Measurements from ENCODE around the gene HSCB. TPM values are rescaled to one million over a fixed set of nuclear protein-coding genes. Genes with fewer than 3 reads are reported as not detected.
A peak's percentile ranks its signal among the peaks of the same experiment; 100 is the strongest.

Gene HSCB
- total and polyA plus RNA-seq, 4 donors = 12.2 to 22.1 (median 15.1) TPM

DNA sequence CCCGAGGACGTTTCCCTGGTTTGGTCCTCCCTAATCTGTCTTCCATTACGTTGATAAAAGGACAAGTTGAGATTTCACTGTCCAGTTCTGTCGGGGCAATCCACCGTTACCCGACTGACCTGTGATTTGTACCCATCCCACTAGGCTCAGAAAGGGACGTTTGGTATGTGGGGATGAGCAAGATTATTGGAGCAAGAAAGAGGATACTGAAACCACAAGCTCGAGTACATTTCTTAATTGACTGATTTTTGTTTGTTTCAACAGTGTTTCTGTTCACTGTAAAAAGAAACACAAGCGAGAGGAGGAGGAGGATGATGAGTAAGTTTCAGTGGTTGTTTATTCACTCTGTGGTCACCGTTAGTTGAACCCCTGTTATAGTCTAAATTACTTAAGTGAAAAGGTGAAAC, 31.6 kb downstream of the HSCB start:
- Histone ChIP-seq H3K27me3 (ENCODE audit: control insufficient read depth in 4 of 4, insufficient read depth in 4 of 4, low read length in 3 of 4) (no peaks in the 10 kb centered on the region), H3K27ac (ENCODE audit: low read depth in 1 of 2, low read length in 2 of 2) (peak overlapping the region; percentile 90 to 100), H3K36me3 (ENCODE audit: control insufficient read depth in 4 of 4, insufficient read depth in 3 of 4, low read depth in 1 of 4, low read length in 3 of 4) (peaks cover 2 to 12% (median 5%) of the 10 kb centered on the region in 4 donors), H3K9ac (ENCODE audit: low read depth in 1 of 2, low read length in 2 of 2) (peak overlapping the region; percentile 84 to 94), H3K9me3 (ENCODE audit: control insufficient read depth in 4 of 4, low read length in 3 of 4) (no peaks in the 10 kb centered on the region), H3K4me3 (ENCODE audit: low read depth in 1 of 3, low read length in 3 of 3) (peak overlapping the region; percentile 75 to 97 (median 85)), H3K4me1 (ENCODE audit: control insufficient read depth in 4 of 4, insufficient read depth in 4 of 4, low read length in 3 of 4) (peaks cover 2 to 20% (median 7%) of the 10 kb centered on the region in 4 donors)
- no peak for DNase-seq (ENCODE audit: low spot score)
- TF ChIP-seq JUND (IDR thresholded peaks at IDR 0.05) (no peak), TAF1 (conservative IDR thresholded peaks at IDR 0.05) (no peak), FOXA2 (IDR thresholded peaks at IDR 0.05) (no peak), YY1 (IDR thresholded peaks at IDR 0.05) (peak; percentile 81), SP1 (IDR thresholded peaks at IDR 0.05) (no peak), RXRA (IDR thresholded peaks at IDR 0.05) (peak in 1 of 2 donors; percentile 12), HNF4A (conservative IDR thresholded peaks at IDR 0.05) (peak in 1 of 2 donors; percentile 14)
- TF ChIP-seq, protein P1, sequence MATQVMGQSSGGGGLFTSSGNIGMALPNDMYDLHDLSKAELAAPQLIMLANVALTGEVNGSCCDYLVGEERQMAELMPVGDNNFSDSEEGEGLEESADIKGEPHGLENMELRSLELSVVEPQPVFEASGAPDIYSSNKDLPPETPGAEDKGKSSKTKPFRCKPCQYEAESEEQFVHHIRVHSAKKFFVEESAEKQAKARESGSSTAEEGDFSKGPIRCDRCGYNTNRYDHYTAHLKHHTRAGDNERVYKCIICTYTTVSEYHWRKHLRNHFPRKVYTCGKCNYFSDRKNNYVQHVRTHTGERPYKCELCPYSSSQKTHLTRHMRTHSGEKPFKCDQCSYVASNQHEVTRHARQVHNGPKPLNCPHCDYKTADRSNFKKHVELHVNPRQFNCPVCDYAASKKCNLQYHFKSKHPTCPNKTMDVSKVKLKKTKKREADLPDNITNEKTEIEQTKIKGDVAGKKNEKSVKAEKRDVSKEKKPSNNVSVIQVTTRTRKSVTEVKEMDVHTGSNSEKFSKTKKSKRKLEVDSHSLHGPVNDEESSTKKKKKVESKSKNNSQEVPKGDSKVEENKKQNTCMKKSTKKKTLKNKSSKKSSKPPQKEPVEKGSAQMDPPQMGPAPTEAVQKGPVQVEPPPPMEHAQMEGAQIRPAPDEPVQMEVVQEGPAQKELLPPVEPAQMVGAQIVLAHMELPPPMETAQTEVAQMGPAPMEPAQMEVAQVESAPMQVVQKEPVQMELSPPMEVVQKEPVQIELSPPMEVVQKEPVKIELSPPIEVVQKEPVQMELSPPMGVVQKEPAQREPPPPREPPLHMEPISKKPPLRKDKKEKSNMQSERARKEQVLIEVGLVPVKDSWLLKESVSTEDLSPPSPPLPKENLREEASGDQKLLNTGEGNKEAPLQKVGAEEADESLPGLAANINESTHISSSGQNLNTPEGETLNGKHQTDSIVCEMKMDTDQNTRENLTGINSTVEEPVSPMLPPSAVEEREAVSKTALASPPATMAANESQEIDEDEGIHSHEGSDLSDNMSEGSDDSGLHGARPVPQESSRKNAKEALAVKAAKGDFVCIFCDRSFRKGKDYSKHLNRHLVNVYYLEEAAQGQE (IDR thresholded peaks at IDR 0.05) = peak; percentile 54
- TF ChIP-seq, protein P2, sequence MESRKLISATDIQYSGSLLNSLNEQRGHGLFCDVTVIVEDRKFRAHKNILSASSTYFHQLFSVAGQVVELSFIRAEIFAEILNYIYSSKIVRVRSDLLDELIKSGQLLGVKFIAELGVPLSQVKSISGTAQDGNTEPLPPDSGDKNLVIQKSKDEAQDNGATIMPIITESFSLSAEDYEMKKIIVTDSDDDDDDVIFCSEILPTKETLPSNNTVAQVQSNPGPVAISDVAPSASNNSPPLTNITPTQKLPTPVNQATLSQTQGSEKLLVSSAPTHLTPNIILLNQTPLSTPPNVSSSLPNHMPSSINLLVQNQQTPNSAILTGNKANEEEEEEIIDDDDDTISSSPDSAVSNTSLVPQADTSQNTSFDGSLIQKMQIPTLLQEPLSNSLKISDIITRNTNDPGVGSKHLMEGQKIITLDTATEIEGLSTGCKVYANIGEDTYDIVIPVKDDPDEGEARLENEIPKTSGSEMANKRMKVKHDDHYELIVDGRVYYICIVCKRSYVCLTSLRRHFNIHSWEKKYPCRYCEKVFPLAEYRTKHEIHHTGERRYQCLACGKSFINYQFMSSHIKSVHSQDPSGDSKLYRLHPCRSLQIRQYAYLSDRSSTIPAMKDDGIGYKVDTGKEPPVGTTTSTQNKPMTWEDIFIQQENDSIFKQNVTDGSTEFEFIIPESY (IDR thresholded peaks at IDR 0.05) = no peak
- WGBS = under 1% methylated on average over 10 of the region's 10 CpGs

DNA sequence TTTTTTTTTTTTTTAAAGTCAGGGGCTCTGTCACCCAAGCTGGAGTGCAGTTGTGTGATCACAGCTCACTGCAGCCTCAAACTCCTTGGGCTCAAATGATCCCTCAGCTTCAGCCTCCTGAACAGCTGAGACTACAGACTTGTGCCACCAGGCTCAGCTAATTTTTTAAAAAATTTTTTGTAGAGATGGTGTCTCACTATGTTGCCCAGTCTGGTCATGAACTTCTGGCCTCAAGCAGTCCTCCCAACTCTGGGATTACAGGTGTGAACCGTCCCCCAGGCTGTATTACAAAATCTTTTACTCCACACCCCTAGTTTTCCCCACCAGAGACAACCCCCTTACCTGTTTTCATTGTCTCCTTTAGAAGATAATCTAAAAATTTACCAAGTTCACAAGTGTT, 32.5 kb downstream of the HSCB start:
- Histone ChIP-seq H3K9ac (ENCODE audit: low read depth in 1 of 2, low read length in 2 of 2) (peak overlapping the region in 1 of 2 donors; percentile 6), H3K36me3 (ENCODE audit: control insufficient read depth in 4 of 4, insufficient read depth in 3 of 4, low read depth in 1 of 4, low read length in 3 of 4) (peaks cover 2 to 12% (median 6%) of the 10 kb centered on the region in 4 donors), H3K27me3 (ENCODE audit: control insufficient read depth in 4 of 4, insufficient read depth in 4 of 4, low read length in 3 of 4) (no peaks in the 10 kb centered on the region), H3K4me1 (ENCODE audit: control insufficient read depth in 4 of 4, insufficient read depth in 4 of 4, low read length in 3 of 4) (peaks cover 2 to 20% (median 11%) of the 10 kb centered on the region in 4 donors), H3K4me3 (ENCODE audit: low read depth in 1 of 3, low read length in 3 of 3) (no peak overlapping the region), H3K27ac (ENCODE audit: low read depth in 1 of 2, low read length in 2 of 2) (no peak overlapping the region), H3K9me3 (ENCODE audit: control insufficient read depth in 4 of 4, low read length in 3 of 4) (no peaks in the 10 kb centered on the region)
- WGBS = 62% methylated on average over 1 of the region's 1 CpG
- no peak for DNase-seq (ENCODE audit: low spot score)
- TF ChIP-seq, protein P1 (IDR thresholded peaks at IDR 0.05) = no peak
- TF ChIP-seq EGR1 (IDR thresholded peaks at IDR 0.05; ENCODE audit: low read depth in 2 of 2) (no peak), SP1 (IDR thresholded peaks at IDR 0.05) (no peak), RAD21 (IDR thresholded peaks at IDR 0.05) (no peak), NR2F2 (IDR thresholded peaks at IDR 0.05) (no peak), GABPA (IDR thresholded peaks at IDR 0.05 in 1 of 2, conservative IDR thresholded peaks at IDR 0.05 in 1 of 2) (no peak), HNF4A (conservative IDR thresholded peaks at IDR 0.05) (no peak), FOXA2 (IDR thresholded peaks at IDR 0.05) (no peak), RXRA (IDR thresholded peaks at IDR 0.05) (no peak), YY1 (IDR thresholded peaks at IDR 0.05) (no peak), HNF4G (IDR thresholded peaks at IDR 0.05) (no peak), FOXA1 (IDR thresholded peaks at IDR 0.05) (no peak), JUND (IDR thresholded peaks at IDR 0.05) (no peak)
- TF ChIP-seq, protein P3, sequence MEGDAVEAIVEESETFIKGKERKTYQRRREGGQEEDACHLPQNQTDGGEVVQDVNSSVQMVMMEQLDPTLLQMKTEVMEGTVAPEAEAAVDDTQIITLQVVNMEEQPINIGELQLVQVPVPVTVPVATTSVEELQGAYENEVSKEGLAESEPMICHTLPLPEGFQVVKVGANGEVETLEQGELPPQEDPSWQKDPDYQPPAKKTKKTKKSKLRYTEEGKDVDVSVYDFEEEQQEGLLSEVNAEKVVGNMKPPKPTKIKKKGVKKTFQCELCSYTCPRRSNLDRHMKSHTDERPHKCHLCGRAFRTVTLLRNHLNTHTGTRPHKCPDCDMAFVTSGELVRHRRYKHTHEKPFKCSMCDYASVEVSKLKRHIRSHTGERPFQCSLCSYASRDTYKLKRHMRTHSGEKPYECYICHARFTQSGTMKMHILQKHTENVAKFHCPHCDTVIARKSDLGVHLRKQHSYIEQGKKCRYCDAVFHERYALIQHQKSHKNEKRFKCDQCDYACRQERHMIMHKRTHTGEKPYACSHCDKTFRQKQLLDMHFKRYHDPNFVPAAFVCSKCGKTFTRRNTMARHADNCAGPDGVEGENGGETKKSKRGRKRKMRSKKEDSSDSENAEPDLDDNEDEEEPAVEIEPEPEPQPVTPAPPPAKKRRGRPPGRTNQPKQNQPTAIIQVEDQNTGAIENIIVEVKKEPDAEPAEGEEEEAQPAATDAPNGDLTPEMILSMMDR (IDR thresholded peaks at IDR 0.05; ENCODE audit: low read depth, low read length, missing input control) = no peak
- TF ChIP-seq, protein P4, sequence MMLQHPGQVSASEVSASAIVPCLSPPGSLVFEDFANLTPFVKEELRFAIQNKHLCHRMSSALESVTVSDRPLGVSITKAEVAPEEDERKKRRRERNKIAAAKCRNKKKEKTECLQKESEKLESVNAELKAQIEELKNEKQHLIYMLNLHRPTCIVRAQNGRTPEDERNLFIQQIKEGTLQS (IDR thresholded peaks at IDR 0.05) = no peak
- TF ChIP-seq, protein P5, sequence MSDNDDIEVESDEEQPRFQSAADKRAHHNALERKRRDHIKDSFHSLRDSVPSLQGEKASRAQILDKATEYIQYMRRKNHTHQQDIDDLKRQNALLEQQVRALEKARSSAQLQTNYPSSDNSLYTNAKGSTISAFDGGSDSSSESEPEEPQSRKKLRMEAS (IDR thresholded peaks at IDR 0.05) = no peak
